ENCODE data around the gene INSR. TPM values are rescaled to one million over a fixed set of nuclear protein-coding genes. Genes with fewer than 3 reads are reported as not detected.

INSR gene
- total and polyA plus RNA-seq, 2 of the 8 experiments (the other 6 are each of a cell fraction or from before 2014, with no cell fraction given) = 13.1 to 48.7 TPM

- Histone ChIP-seq H2AFZ (ENCODE audit: low read length) (no peak overlapping the region), H2BK20ac (ENCODE audit: low read length) (no peak overlapping the region), H3K79me2 (ENCODE audit: control insufficient read depth in 1 of 2, insufficient read depth in 2 of 2, low read length in 2 of 2) (peaks cover 0 to 21% of the 10 kb centered on the region in 2 experiments; a peak in 2 of 4 replicates), H4K20me1 (replicated peaks in 1 of 2; ENCODE audit: control insufficient read depth in 1 of 2, insufficient read depth in 2 of 2, low read length in 2 of 2) (peaks cover 2 to 5% of the 10 kb centered on the region in 2 experiments), H2BK15ac (ENCODE audit: low read length) (no peak overlapping the region), H2BK12ac (ENCODE audit: low read depth, low read length) (no peak overlapping the region), H3K4me1 (replicated peaks in 1 of 4; ENCODE audit: control insufficient read depth in 3 of 4, insufficient read depth in 4 of 4, low read length in 3 of 4) (peaks cover 0 to 4% (median 3%) of the 10 kb centered on the region in 4 experiments; a peak in 3 of 7 replicates), H3K56ac (replicated peaks; ENCODE audit: insufficient read length, low read depth, low read length) (no peak overlapping the region), H4K5ac (ENCODE audit: insufficient read length, low read depth, low read length) (no peak overlapping the region), H3K36me3 (ENCODE audit: control insufficient read depth in 2 of 4, insufficient read depth in 4 of 4, low read length in 3 of 4) (no peaks in the 10 kb centered on the region; a peak in 1 of 8 replicates), H2BK120ac (replicated peaks; ENCODE audit: low read depth, low read length) (no peak overlapping the region), H3K18ac (ENCODE audit: extremely low read depth, low read length) (no peak overlapping the region), H3K4me2 (ENCODE audit: insufficient read depth in 1 of 2, low read depth in 2 of 2, low read length in 2 of 2) (no peak overlapping the region), H3K14ac (ENCODE audit: insufficient read length) (no peak overlapping the region), H3K23ac (ENCODE audit: insufficient read length) (no peak overlapping the region), H3K23me2 (ENCODE audit: low read depth, low read length) (peaks cover 1% of the 10 kb centered on the region; the same call in 1 of the 2 replicates), H4K8ac (ENCODE audit: extremely low read depth, insufficient read depth, low read length) (no peak overlapping the region), H3K4me3 (ENCODE audit: extremely low read depth in 1 of 4, insufficient read depth in 2 of 4, low read depth in 3 of 4, low read length in 4 of 4) (no peak overlapping the region), H3K9ac (replicated peaks in 1 of 4; ENCODE audit: extremely low read depth in 1 of 4, low read depth in 3 of 4, low read length in 3 of 4) (no peak overlapping the region), H3K9me3 (ENCODE audit: insufficient read depth in 2 of 2, low read depth in 1 of 2, low read length in 1 of 2) (no peaks in the 10 kb centered on the region), H3K79me1 (ENCODE audit: low read depth, low read length) (peaks cover 2% of the 10 kb centered on the region; the same call in 1 of the 2 replicates), H2BK5ac (ENCODE audit: low read depth, low read length) (no peak overlapping the region), H4K91ac (replicated peaks; ENCODE audit: insufficient read length, low read length) (no peak overlapping the region), H3K27me3 (replicated peaks in 1 of 4; ENCODE audit: control insufficient read depth in 3 of 4, extremely low read depth in 1 of 4, insufficient read depth in 3 of 4, low read length in 3 of 4) (no peaks in the 10 kb centered on the region), H3K27ac (ENCODE audit: low read depth, low read length) (no peak overlapping the region), H3K4ac (replicated peaks; ENCODE audit: insufficient read length, low read depth, low read length) (no peak overlapping the region), H2AK5ac (ENCODE audit: low read depth, low read length) (no peak overlapping the region)
- POLR2A ChIA-PET (ENCODE audit: partially characterized antibody) = interaction anchor here (1.0 kb wide), 1 partner anchor 16 kb away, joined by 3 read pairs; no protein-coding TSS in a partner anchor
- TF ChIP-seq EP300 (IDR thresholded peaks at IDR 0.05; ENCODE audit: borderline replicate concordance in 1 of 2, low read depth in 2 of 2, low read length in 2 of 2) (no peak), RNF2 (IDR thresholded peaks at IDR 0.05; ENCODE audit: borderline replicate concordance, low read depth, low read length, missing control alignments, poor library complexity, severe bottlenecking) (no peak), EZH2 (IDR thresholded peaks at IDR 0.05; ENCODE audit: low read depth, low read length, severe bottlenecking) (no peak), RBBP5 (IDR thresholded peaks at IDR 0.05; ENCODE audit: borderline replicate concordance, low read depth, low read length) (no peak), GABPA (IDR thresholded peaks at IDR 0.05; ENCODE audit: borderline replicate concordance, insufficient read depth, low read length) (no peak), CHD2 (IDR thresholded peaks at IDR 0.05; ENCODE audit: low read length) (no peak), ATF3 (IDR thresholded peaks at IDR 0.05; ENCODE audit: insufficient read depth, low read depth, low read length) (no peak), CHD1 (IDR thresholded peaks at IDR 0.05; ENCODE audit: low read depth, low read length) (no peak)
- CTCF ChIA-PET (ENCODE audit: partially characterized antibody) = interaction anchor here (1.0 to 1.5 kb wide), 3 partner anchors 11 to 70 kb away, joined by 3 to 8 read pairs (median 4); no protein-coding TSS in a partner anchor
- WGBS, 2 experiments (ENCODE audit: extremely low coverage in 1 of 2, insufficient coverage in 1 of 2, insufficient read length in 1 of 2, insufficient replicate concordance in 2 of 2, low coverage in 1 of 2, low lambda C conversion rate in 2 of 2, missing lambda C conversion rate in 1 of 2) = 91% methylated on average over 2 of the region's 2 CpGs; no CpG with 5 or more reads in 1 of the 2 experiments
- no peak for DNase-seq (ENCODE audit: low read depth in 1 of 2, low spot score in 2 of 2)
- FAIRE-seq = no peak
These were observed 75.2 kb downstream of the INSR start for GRCh38 chr19:7219056-7219455.

Data from H1 (cell line).